GM19467 (cell line): ENCODE data around the gene ZNF618.

Experiments used
- ATAC-seq: cut with Tn5 transposase; IDR thresholded peaks from one replicate; pipeline ENCODE4 v1.9.1; 2021; ENCODE audit warnings: mild to moderate bottlenecking, moderate library complexity; ENCODE audit not compliant: unreplicated experiment

The ZNF618 gene

DNA sequence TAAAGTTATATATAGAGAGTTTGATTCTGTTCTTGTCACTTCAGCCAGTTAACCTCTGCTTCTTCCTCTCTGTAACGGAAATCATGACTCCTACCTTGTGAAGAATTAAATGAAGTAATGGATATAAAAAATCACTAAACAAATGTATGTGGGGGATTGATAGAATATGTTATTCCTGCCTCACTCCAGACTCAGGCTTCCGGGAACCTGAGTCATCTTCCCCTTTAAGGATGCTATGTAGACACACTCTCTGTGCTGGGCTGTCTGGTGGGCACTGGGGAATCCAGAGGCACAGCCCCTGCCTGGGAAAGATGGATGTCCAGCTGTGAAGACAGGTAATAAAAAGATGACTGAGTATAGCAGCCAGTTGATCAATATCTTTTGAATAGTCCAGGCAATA is 77.4 kb downstream of the ZNF618 start:
- ATAC-seq = no peak

DNA sequence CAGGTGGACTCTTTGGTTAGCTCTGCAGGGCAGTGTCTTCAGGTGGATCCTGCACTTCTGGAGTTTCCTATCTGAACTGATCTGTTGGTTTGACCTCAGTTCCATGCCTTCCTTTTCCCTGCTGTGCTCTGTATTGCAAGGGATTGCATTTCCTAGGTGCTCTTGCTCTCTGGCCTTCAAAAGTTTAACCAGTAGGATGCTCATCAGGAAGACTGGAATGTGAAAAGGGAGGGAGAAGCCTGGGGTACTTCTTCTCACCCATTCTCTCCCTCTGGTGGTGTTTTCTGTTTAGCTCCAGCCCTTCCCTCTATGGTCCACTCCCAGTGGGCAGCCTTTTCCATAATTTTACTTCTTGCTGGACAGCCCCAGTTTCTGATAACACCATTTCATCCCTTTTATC is 78.5 kb downstream of the ZNF618 start:
- ATAC-seq = no peak

DNA sequence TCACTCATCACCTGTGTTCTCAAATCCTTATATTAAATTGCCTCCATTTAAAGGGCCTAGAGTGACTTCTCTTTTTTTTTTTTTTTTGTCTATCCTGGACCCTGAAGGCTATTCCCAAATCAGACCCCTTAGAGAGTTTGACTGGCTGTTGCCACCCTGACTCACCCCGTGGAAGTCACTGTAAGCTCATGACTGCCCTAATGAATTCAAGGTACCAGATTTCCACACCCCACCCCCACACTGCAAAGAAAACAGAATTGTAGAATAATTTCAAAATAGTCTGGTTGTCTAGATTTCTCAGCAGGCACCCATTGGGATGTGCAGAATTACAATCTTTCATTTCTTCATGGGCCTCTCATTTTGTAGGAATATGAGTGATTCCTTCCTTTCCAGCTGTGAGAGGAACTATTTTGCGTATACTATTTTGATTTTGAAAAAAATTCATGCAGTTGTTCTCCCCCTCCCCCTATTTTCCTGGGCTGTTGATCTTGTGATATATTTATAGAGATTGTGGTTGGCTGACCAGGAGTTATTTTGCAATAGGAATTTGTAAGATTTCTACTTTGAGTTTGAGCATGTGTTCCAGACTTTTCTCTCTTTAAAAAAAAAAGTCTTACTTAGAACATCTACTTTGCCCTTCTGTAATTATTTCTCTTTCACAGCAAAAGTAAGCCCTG is 79.1 kb downstream of the ZNF618 start:
- ATAC-seq = no peak

DNA sequence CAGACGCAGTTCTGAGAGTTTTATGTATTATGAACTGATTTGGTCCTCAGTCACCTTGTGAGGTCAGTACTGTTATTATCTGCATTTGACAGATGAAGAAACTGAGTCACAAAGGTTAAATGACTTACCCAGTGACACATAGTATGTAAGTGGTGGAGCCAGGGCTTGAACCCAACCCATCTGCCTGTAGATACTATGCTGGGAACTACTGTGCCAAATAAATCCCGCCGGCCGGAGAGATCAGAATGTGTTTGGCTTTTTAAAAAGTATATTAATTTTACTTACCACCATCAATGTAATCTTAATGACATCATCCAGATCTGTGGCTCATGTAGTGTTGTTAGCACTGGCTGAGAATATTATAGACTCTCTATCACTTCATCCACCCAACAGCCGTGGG is 80.8 kb downstream of the ZNF618 start:
- ATAC-seq = no peak

DNA sequence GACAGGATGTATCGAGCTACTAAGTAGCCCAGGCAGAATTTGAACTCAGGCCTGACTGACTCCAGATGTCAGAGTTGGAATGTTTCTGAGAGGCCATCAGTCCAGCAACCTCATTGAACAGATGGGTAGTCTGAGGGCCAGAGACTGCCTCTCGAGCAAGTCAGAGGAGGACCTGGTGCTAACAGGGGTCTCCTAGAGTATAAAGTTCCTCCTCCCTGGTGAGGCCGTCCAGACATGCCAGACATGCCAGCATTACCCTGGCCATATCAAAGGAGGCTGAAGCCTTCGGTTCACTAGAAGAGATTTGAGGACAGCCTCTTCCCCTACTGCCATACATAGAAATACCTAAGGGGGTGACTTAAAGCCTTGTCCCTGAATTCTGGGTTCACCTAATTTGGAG is 81.2 kb downstream of the ZNF618 start:
- no peak for ATAC-seq

DNA sequence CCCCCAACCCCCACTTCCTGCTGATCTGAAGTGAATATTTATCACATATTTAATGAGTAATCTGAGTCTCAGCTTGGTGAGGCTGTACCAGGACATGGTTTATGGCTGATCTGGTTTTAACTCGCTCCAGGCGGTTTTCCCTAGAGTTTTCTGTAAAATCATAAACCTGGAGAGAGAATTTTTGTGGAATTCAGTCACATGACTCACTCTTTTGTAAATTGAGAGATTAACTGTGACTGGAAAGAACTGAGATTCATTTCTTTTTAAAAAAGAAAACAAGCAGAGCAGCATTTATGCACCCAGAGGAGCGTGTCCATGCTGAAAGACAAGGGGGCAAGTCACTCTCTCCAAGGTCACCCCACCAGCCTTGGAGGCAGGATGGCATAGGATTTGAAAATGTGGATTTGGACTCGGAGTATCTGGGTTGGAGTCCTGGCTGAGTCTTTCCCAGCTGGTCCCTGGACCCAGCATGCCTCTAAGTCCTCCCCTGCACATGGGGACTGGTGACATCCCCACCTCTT is 81.8 kb downstream of the ZNF618 start:
- no peak for ATAC-seq

DNA sequence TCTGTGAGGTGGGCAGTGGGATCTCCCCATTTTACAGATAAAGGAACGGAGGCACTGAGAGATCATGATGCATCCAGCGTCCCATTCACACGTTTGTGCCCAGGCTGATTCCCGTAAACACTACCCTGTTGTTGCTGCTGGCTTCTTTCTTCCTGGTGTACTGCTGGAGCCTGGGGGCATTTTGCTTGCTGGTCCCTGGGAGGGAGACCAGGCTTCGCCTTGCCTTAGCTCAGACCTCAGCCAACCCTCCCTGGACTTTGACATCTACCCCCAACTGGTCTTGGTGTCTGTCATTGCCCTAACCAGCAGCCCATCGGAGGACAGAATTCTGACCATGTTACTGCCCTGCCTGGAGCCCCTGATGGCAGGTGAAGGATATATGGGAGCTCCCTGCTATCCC is 82.4 kb downstream of the ZNF618 start:
- ATAC-seq = no peak

DNA sequence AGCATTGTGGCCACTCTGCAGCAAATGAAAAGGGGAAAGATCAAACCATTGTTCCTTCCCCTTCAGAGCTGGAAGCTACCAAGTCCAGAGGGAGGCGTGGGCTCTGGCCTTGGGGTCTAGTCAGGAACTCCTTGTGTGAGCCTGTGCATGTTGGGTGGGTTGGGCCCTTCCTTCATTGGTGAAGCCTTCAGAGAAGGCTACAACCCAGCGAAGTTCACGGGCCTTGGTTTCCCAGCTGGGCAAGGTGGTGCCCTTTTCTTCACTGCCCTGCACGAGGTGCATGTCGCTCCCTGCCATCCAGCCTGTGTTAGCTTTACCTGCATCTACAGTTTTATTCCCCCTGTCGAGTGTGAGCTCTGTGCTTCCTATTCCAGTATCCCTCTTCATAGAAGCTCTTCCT is 84.7 kb downstream of the ZNF618 start:
- no peak for ATAC-seq

DNA sequence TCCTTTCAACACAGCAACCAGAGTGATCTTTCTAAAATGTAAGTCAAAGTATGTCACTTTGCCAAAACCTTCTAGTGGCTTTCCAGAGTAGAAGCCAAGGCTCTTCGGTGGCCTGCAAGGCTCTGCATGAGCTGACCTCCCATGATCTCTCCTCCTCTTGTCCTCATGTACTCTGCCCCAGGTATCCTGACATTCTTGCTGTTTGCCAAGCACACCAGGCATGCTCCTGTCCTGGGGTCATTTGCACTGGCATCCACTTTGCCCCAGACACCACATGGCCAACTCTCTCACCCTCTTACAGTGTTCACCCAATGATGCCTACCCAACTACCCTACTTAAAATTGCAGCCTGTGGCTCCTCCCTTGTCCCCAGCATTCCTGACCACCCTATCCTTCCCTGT is 86.3 kb downstream of the ZNF618 start:
- ATAC-seq = no peak

DNA sequence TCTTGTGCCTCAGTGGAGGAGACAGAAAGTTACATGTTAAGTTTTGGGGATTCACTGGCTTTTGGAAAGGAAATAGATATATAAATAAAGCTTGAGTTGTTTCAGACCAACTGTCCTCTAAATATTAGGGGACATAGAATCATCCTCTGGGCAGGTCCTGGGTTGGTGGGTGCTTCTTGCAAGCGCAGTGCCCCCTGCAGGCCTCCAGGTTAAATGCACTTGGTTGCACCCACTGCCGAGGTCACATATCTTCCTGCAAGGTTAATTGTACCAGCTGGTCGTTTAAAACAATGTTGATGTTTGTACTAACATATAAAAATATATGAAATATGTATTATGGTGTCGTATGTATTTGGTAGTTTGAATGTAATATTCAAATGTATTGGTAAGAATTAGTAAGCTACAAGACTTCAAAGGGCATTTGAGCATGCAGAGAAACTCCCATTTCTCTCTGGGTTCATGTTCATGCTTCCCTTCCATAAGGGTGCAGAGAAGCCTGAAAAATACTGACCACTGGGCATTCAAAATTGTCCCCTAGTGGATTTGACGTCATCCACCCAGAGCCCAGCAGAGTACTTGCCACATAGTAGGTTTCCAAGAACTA is 87.0 kb downstream of the ZNF618 start:
- no peak for ATAC-seq

DNA sequence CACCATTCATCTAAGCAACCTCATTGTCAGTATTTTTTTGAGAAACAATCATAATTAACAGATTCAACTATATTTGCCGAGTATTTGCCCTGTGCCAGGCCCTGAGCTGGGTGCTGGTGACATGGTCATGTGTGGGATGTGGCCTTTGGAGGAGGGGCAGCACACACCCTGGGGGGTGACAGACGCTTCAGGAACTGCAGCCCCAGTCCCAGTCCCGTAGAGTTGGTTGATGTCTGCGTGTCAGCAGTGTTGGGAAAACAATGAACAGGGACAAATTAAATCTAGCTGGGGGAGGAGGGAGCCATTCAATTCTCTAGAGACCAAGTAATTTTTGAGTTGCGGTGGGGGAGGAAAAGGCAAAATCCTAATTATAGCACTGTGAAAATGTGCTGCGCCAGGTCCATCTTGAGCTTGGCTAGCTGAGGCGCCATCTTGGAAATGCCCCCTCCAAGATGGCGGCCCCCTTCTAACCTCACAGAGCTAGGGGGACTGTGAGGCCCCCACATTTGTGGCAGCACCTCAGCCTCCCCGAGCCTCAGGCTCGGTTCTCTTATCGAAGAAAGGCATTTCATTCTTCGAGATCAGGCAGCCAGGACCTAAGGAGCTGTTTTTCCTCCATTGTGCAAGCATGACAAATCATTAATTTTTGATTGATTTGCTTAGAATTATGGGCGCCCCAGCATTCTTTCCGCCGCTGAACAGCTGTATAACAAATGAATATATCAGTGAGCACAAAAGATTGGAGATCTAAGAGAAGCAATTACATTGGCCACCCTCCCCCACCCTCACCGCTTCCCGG is 87.8 kb downstream of the ZNF618 start:
- ATAC-seq = no peak

DNA sequence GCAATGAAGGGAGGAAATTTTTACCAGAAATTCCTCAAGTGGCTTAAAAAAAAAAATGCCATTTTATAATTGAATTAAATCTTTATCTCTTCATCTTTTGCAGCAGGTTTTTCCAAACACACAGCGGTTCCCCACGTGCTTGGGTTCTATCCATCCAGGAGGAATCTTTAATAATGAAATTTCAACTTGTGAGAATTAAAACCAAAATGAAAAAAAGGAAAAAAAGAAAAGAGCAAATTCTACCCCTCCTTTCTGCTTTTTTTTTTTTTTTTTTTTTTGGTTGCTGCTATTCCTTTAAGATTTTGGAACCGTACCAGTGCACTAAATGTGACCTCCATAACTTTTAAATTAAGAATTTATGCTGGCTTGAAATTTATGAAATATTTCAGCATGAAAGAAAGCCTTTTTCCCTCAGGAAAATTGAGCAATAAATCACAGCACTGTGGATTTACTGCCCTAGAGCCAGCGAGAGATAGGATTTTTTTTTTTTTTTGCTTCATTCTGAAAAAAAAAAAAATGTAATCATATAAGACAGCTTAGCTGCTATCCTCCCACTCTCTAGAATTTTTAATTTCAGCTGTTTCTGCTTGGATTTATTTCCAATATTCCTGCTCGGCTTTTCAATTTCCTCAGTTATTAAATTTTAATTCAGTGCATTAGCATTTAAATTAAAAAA is 88.5 kb downstream of the ZNF618 start:
- ATAC-seq = no peak

DNA sequence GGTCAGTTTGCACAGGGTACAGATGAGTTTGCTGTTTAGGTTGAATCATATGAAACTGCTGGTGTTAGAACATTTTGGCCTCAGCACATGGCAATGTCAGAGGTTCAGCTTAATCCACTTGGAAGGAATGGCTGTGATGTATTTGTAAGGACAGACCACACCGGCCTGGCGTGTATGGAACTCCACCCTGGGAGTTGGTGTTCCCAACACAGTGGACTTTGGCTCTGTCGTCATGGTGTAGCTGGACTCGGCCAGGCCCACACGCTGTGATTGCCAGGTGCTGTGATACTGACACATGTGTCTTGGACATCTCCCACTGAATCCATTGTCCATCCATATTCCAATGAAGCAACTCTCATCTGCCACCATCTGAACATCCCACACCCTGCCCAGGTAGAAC is 90.3 kb downstream of the ZNF618 start:
- no peak for ATAC-seq

DNA sequence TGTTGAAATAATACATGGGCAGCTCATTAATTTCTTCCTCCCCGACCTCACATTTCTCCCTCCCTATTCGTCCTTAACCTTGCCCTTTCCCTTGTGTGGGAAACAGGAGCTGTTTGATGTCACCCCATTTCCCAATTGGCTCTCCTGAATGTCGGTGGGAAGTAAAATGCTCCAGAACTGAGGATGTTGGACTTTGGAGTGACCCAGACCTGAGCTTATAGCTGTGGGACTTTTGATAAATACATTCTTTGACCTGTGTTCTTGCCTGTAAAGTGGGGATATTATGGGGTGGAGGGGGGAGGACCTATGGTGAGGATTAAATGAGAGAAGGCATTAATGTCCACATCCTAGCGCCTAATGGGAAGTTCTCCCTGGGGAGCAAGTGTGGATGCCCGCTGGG is 91.3 kb downstream of the ZNF618 start:
- ATAC-seq = no peak

DNA sequence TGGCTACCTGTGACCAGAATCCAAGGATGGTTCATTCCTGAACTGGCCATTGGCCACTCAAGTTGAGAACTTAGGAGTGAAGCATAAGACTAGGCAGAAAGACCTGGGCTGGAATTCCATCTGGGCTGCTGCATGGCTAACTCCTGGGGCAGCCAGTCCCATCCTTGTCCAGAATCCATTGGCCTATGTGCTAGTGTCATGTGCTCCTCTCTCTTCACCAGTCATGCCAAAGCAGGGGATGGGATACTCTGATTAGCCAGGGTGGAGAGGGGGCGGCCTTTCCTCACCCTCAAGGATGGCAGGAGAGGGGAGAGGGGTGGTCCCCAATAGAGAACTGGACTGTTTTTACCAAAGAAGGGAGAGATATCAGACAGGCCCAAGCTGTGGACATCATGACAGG is 93.2 kb downstream of the ZNF618 start:
- ATAC-seq = no peak

DNA sequence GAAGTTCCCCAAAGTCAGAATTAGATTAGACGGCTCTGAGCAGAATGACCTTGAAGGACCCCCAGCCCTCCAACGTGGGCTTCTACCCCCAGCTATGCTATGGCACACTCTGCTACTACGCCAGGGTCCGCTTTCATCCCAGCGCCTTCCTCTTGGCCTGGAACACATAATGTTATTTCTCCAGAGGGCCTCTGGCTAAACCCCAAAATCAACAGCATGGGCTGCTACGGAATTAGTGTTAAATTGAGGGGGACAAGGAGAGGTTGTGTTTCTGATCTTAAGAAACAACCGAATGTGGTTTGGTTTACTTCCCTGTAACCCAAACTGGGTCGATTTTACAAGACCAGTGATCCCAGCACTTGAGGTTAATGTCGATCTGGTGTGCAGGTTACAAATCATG is 97.1 kb downstream of the ZNF618 start:
- no peak for ATAC-seq

DNA sequence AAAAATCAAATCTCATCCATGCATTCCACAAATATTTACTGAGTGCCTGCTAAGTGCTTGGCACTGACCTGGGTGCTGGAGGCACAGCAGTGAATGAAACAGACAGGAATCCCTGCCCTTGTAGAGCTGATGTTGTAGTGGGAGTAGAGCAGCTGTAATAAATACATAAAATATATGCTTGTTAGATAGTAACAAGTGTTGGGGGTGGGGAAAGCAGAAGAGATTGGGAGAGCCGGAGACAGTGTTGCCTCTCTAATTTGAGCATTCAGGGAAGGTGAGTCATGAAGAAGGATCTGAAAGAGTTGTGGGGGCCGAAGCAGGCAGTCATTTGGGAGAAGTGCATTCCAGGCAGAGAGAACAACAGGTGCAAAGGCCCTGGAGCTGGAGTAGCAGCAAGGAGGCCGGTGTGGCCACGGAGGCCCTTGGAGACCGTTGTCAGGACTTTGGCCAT is 97.9 kb downstream of the ZNF618 start:
- no peak for ATAC-seq

DNA sequence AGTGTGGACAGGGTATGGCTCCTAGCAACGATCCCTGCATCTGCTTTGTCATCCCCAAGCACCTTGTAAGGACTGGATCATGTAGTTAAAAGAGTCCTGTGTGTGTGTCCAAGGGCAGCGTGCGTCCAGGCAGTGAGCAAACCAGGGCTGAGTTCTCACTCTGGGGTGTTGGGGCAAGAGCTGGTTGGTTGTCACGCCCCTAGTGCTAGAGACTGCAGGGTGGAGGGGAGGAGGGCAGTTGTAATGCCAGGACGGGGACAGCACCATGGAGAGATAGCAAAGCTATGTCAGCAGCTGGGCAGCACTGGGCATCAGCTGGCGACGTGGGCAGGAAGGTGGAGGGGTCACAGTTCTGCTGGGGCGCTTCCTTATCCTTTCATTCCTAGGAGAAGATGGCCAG is 100.8 kb downstream of the ZNF618 start:
- ATAC-seq = no peak

DNA sequence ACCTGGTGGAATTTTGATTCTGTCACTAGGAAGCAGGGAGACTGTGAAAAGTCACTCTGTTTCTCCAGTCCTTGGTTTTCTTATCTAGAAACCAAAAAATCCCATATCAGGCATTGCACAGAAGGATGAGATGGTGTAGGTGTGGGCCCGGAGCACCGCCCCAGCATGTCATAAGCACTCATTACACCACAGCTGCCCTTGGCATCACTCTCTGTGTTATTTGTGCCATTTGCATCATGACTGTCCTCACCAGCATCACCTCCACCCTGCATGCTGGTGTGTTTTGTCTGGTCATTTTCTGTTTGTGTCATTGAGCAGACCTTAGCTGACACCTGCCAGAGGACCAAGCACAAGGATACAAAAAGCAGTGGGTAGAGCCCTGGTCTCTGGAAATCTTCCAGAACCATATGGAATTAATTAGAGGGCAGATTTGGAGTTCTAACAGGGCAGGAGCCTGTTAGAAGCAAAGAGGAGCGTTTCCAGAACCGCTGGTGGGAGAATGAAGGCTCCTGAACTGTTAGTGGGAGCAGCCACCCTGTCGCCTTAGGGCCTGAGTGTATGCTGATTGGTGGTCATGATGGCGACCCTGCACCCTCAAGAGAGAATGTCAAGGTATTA is 102.7 kb downstream of the ZNF618 start:
- no peak for ATAC-seq

DNA sequence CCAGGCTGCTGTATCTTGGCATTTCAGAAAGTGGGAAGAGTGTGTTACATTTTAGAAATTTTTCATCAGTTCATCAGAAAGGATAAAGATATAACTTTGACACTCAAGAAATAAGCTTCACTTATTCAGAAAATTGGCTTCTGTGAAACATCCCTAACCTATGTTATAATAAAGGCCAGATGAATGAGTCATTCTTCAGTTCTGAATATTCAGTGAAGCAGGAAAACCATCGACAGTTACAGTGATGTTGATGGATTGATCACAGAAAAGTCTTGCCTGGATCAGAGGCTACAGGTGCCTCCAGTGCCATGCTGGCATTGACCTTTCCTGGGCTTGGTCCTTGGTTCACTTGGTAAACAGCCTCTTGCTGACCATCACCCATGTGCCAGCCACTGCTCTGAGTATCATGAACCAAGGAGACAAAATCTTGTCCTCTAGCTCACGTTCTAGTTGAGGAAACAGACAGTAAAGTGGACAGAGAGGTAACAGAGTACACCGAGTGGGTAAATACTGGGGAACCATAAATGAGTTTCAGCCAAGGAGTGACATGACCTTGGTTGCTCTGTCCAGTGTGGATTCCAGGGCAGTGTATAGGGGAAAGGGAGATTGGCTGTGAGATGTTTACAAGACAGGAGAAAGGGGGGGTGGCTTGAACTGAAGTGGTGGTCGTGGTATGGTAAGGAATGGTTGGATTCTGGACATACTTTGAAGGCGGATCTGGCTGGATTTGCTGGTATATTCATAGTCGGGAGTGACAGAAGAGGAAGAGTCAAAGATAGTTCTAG is 103.4 kb downstream of the ZNF618 start:
- no peak for ATAC-seq
